DMS153 treated with DMSO at 0.1 percent for 48 hours (cell line): ENCODE measurements around the gene TMEM72.

Source experiments
- DNase-seq: peaks from one replicate; lab custom pipeline; 2025; ENCODE audit not compliant: unreplicated experiment; lab: John Stamatoyannopoulos, UW

TMEM72 gene

GRCh38 chr10:44978570-44979280 lies 67.6 kb downstream of the TMEM72 start, which contains the start of gene DEPP1:
DEPP1 (minus strand) TSS chr10:44978809; CDS start chr10:44978030, 779 bp downstream.
- DNase-seq, result peak; percentile 91

GRCh38 chr10:44979281-44980191 lies 68.4 kb downstream of the TMEM72 start:
- DNase-seq, result no peak

- no peak for DNase-seq
Observed at GRCh38 chr10:44980309-44981171, 69.4 kb downstream of the TMEM72 start.

GRCh38 chr10:44981172-44982113 lies 70.3 kb downstream of the TMEM72 start:
- DNase-seq, result no peak

DNA sequence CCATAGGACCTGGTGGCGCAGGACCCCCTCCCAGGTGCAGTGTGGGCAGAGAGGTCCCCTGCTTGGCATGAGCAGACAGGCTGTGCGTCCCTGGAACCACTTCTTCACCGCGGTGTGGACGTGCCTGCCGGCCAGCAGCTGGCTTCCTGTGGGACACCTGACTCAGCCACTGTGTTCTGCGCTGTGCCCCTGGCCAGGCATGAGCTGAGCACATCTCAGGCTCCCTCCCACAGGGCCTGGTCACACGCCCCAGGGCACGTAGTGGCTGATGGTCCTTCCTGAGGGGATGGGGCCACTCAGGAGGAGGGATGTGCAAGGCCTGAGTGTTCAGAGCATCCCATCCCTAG lies 71.0 kb downstream of the TMEM72 start:
- no peak for DNase-seq

GRCh38 chr10:44982496-44982895 lies 71.4 kb downstream of the TMEM72 start:
- no peak for DNase-seq

DNA sequence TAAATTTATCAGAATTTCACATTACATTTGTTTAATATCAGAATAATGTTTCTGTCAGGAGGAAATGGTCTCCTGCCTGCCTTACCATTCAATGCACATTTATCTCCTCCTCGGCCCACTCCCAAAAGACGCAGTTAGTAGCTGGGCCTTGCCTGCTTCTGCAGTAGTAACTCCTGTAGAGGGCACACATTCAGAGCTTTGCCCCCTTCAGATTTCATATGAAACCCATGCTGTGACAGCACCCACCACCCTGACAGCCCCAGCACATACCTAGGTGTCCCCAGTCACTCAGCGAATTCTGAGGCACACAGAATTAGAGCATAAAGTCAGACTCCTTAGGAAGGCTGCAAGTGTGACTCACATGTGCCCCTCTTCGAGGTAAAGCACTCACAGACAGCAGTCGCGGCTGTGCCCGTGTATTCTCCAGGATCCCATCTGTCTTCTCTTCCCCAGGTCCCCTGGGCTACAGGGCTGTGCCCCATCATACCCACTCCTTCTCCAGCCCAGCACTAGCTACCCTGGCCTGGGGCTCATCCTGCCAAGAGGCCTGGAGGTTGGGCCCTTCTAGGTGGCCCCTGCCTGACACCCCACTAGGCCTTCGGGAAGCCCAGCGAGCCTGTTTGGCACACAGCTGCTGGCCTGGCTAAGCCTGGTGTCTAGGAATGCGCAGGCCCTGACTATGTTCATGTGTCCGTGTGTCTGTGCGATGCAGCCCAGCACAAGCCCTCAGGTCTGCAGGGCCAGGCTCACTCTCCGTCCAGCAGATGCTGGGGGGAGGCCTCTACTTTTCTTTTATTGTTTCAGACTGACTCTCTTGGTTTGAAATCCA lies 72.1 kb downstream of the TMEM72 start:
- DNase-seq, result no peak

DNA sequence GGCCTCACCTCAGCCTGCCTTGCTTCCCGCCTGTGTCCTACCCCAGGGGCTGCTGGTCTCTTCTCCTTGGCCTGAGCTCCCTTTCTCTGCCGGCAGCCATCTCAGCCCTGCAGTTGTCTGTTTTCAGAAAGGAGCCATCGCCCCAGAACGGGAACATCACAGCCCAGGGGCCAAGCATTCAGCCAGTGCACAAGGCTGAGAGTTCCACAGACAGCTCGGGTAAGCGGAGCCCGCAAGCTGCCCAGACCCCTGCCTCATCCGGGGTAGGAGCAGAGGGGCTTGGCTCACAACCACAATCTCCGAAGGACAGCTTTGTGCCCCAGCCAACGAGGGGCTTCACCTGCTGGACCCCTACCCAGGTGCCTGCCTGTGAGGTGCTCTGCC lies 72.8 kb downstream of the TMEM72 start:
- DNase-seq, result no peak

GRCh38 chr10:44984671-44985101 lies 73.5 kb downstream of the TMEM72 start:
- no peak for DNase-seq

DNA sequence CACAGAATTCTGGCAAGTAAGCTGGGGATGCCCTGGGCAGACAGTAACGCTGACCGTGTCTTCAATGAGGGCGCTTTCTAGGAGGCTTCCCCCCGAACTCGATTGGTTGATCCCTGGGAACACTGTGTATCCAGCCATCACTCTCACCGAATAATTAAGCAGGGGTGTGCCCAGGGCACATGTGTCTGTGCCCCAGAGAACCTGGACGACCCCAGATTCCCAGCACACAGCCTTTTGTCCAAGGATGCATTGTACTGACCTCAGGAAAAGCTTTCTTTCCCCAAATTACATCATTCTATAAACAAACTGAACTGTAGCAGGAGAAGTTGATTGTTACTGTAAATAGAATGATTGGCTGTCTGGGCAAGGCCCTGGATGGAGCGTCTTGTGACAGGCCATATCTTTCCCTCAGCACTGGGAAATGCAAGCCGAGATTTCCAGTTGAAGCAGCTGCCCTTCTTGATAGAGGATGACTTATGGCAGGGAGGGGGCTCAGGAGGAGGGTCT lies 74.1 kb downstream of the TMEM72 start:
- no peak for DNase-seq

DNA sequence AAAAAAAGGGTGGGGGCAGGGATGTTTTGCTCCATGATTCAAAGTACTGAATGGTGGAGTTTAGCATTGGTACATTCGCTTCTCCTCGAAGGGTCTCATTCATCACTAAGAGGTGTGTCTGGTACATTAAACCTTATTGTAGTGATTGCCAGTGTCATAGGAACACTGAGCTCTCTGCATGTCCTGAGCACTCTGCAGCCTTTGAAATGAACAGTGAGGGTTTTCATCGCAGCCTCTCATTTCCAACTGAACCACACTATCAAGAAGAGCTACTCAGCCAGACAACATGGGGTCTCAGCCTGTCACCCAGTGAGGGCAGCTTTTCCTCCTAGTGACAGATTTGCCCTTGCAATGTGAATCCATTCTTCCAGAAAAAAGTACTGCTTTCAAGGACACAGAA lies 75.0 kb downstream of the TMEM72 start:
- DNase-seq, result no peak
